OCI-LY7 (cell line): ENCODE measurements around the gene IZUMO2. TPM values are rescaled to one million over a fixed set of nuclear protein-coding genes. Genes with fewer than 3 reads are reported as not detected.
A peak's percentile ranks its signal among the peaks of the same experiment; 100 is the strongest.
"Not testable (repeated sequence)": the region's sequence is repeated elsewhere in the genome, so short reads cannot be mapped to it uniquely, and the experiment has no call there.

Source experiments
- BruUV-seq: library from RNA; stranded (reverse); fragments of 400-500 nt; replicated peaks from 2 replicates; lab custom pipeline; 2021; lab: Mats Ljungman, UMichigan
- CTCF ChIA-PET: fragments of 300-600 bp; sonication (Branson Sonifier 250); formaldehyde crosslinking; loops from one replicate; lab custom pipeline; 2022; ENCODE audit warnings: antibody characterized with exemption; ENCODE audit not compliant: unreplicated experiment; lab: Charles Lee
- POLR2A ChIA-PET: fragments of 300-600 bp; sonication (Branson Sonifier 250); formaldehyde crosslinking; loops from one replicate; lab custom pipeline; 2022; ENCODE audit warnings: antibody characterized with exemption; lab: Charles Lee
- DNase-seq: peaks from one replicate; pipeline ENCODE4 v3.0.0-alpha.2; 2015; ENCODE audit warnings: low spot score
- H2AFZ ChIP-seq: fragments of 200-600 bp; sonication (generic), shearing (Covaris generic); 2 replicates; pipeline ENCODE4 v1.6.1; 2014; ENCODE audit warnings: mild to moderate bottlenecking, antibody characterized with exemption, low read length, moderate library complexity
- H3K27ac ChIP-seq: fragments of 200-600 bp; sonication (generic); 2 replicates; pipeline ENCODE4 v1.5.1; 2014; ENCODE audit warnings: mixed run types, low read depth, mild to moderate bottlenecking, moderate library complexity, low read length, inconsistent platforms; ENCODE audit not compliant: poor library complexity, severe bottlenecking
- H3K36me3 ChIP-seq: fragments of 200-600 bp; sonication (generic); 2 replicates; pipeline ENCODE4 v1.6.1; 2014; ENCODE audit warnings: mild to moderate bottlenecking, antibody characterized with exemption, low read length, moderate library complexity, mixed read lengths; ENCODE audit not compliant: insufficient read depth
- H3K4me1 ChIP-seq: fragments of 200-600 bp; sonication (generic); 2 replicates; pipeline ENCODE4 v1.5.1; 2014; ENCODE audit warnings: mild to moderate bottlenecking, low read length; ENCODE audit not compliant: insufficient read depth, poor library complexity, severe bottlenecking
- H3K4me2 ChIP-seq: fragments of 200-600 bp; sonication (generic); 2 replicates; pipeline ENCODE4 v1.6.1; 2014; ENCODE audit warnings: mild to moderate bottlenecking, low read length
- H3K4me3 ChIP-seq: fragments of 200-600 bp; sonication (generic); 2 replicates; pipeline ENCODE4 v1.5.1; 2014; ENCODE audit warnings: mild to moderate bottlenecking, low read depth, low read length; ENCODE audit not compliant: poor library complexity, severe bottlenecking
- H3K79me2 ChIP-seq: fragments of 200-600 bp; sonication (generic); 2 replicates; pipeline ENCODE4 v1.6.1; 2016; ENCODE audit warnings: low read depth, mild to moderate bottlenecking, low read length, moderate library complexity, mixed read lengths; ENCODE audit not compliant: insufficient read depth
- H3K9me2 ChIP-seq: fragments of 200-600 bp; sonication (generic); 2 replicates; pipeline ENCODE4 v1.6.1; 2016; ENCODE audit warnings: mild to moderate bottlenecking, low read length, mixed read lengths; ENCODE audit not compliant: insufficient read depth
- H3K9me3 ChIP-seq: fragments of 200-600 bp; sonication (generic); 2 replicates; pipeline ENCODE4 v1.6.1; 2014; ENCODE audit warnings: mild to moderate bottlenecking, mixed run types, low read length, mixed read lengths
- H4K20me1 ChIP-seq: fragments of 200-600 bp; sonication (generic); 2 replicates; pipeline ENCODE4 v1.6.1; 2014; ENCODE audit warnings: mild to moderate bottlenecking, antibody characterized with exemption, low read length, moderate library complexity, mixed read lengths; ENCODE audit not compliant: insufficient read depth
- CTCF ChIP-seq: fragments of 200-600 bp; sonication (generic); conservative IDR thresholded peaks from 2 replicates; pipeline ENCODE4 v1.5.1; 2014; ENCODE audit warnings: mild to moderate bottlenecking, antibody characterized with exemption, low read length, moderate library complexity, mixed read lengths
- EZH2phosphoT487 ChIP-seq: fragments of 200-600 bp; sonication (generic); IDR thresholded peaks from 2 replicates; pipeline ENCODE4 v1.6.1; 2018; ENCODE audit warnings: low read depth, borderline replicate concordance, mild to moderate bottlenecking, mixed run types, antibody characterized with exemption, low read length, moderate library complexity, mixed read lengths
- intact Hi-C: fragments of 100-400 bp; cut with micrococcal nuclease; formaldehyde crosslinking; loops from one replicate; pipeline ENCODE4 v1.10.0; 2022; ENCODE audit not compliant: unreplicated experiment
- total RNA-seq, 2 experiments: library from RNA; depleted of rRNA in 1 of 2; stranded (reverse); fragments of >200 nt in 1 of 2; shearing (Covaris generic) in 1 of 2; gene quantifications; 2 replicates each; pipeline ENCODE4 v1.2.3, GENCODE V29; 2014 to 2022

The IZUMO2 gene
- total RNA-seq, 2 experiments from 2014 or later, result not detected

- H3K4me1 ChIP-seq, result no peaks in the 10 kb centered on the region
- H3K4me2 ChIP-seq, result no peak overlapping the region
- no peak overlapping the region for H3K4me3 ChIP-seq
- H3K27ac ChIP-seq, result no peak overlapping the region
- no TSS peak for BruUV-seq
- intact Hi-C loops, result no loop called here
- DNase-seq, result no peak
- no peaks in the 10 kb centered on the region; the same call in 1 of the 2 replicates for H3K9me3 ChIP-seq
- no peaks in the 10 kb centered on the region for H4K20me1 ChIP-seq
- H3K9me2 ChIP-seq, result no peaks in the 10 kb centered on the region
- POLR2A ChIA-PET, result no interaction called here
- H2AFZ ChIP-seq, result no peak overlapping the region
- CTCF ChIA-PET, result no interaction called here
- H3K36me3 ChIP-seq, result no peaks in the 10 kb centered on the region
- no peak for TF ChIP-seq EZH2phosphoT487
- no peak for TF ChIP-seq CTCF
- no peaks in the 10 kb centered on the region for H3K79me2 ChIP-seq
Observed at GRCh38 chr19:50152578-50152977, 10.5 kb downstream of the IZUMO2 start.

- H2AFZ ChIP-seq, result no peak overlapping the region
- no peaks in the 10 kb centered on the region for H3K4me1 ChIP-seq
- no peak for DNase-seq
- TF ChIP-seq EZH2phosphoT487, result no peak
- TF ChIP-seq CTCF, result no peak
- H3K4me2 ChIP-seq, result no peak overlapping the region
- H3K9me3 ChIP-seq, result no peaks in the 10 kb centered on the region; the same call in 1 of the 2 replicates
- H3K79me2 ChIP-seq, result no peaks in the 10 kb centered on the region
- no peak overlapping the region for H3K4me3 ChIP-seq
- no peak overlapping the region for H3K27ac ChIP-seq
- intact Hi-C loops, result no loop called here
- no peaks in the 10 kb centered on the region for H4K20me1 ChIP-seq
- H3K36me3 ChIP-seq, result no peaks in the 10 kb centered on the region
- no peaks in the 10 kb centered on the region for H3K9me2 ChIP-seq
- ChIA-PET CTCF (no interaction called here), POLR2A (no interaction called here)
- BruUV-seq, result no TSS peak
Observed at GRCh38 chr19:50148528-50148927, 14.6 kb downstream of the IZUMO2 start.

- Histone ChIP-seq H4K20me1 (no peaks in the 10 kb centered on the region), H3K4me1 (no peaks in the 10 kb centered on the region), H3K27ac (no peak overlapping the region), H3K36me3 (no peaks in the 10 kb centered on the region), H3K4me3 (no peak overlapping the region), H3K9me3 (no peaks in the 10 kb centered on the region; the same call in 1 of the 2 replicates), H3K79me2 (no peaks in the 10 kb centered on the region), H3K9me2 (no peaks in the 10 kb centered on the region), H2AFZ (no peak overlapping the region), H3K4me2 (no peak overlapping the region)
- peak; percentile 25 for DNase-seq
- no TSS peak for BruUV-seq
- POLR2A ChIA-PET, result no interaction called here
- CTCF ChIA-PET, result no interaction called here
- intact Hi-C loops, result no loop called here
- TF ChIP-seq EZH2phosphoT487 (no peak), CTCF (0 out of 2 replicates have a peak, but pooled peaks have one; percentile 21)
Observed at GRCh38 chr19:50147462-50148423, 15.3 kb downstream of the IZUMO2 start.

- H3K4me3 ChIP-seq, H3K4me1 ChIP-seq, H4K20me1 ChIP-seq, CTCF ChIA-PET, H3K9me3 ChIP-seq, H3K27ac ChIP-seq, H3K4me2 ChIP-seq, H3K79me2 ChIP-seq, H2AFZ ChIP-seq, BruUV-seq, DNase-seq, H3K9me2 ChIP-seq, POLR2A ChIA-PET, H3K36me3 ChIP-seq, intact Hi-C loops: not testable (repeated sequence)
Observed at GRCh38 chr19:50141921-50142320, 21.2 kb downstream of the IZUMO2 start.
